Measurements from ENCODE around the gene TNS1.

Gene TNS1

DNA sequence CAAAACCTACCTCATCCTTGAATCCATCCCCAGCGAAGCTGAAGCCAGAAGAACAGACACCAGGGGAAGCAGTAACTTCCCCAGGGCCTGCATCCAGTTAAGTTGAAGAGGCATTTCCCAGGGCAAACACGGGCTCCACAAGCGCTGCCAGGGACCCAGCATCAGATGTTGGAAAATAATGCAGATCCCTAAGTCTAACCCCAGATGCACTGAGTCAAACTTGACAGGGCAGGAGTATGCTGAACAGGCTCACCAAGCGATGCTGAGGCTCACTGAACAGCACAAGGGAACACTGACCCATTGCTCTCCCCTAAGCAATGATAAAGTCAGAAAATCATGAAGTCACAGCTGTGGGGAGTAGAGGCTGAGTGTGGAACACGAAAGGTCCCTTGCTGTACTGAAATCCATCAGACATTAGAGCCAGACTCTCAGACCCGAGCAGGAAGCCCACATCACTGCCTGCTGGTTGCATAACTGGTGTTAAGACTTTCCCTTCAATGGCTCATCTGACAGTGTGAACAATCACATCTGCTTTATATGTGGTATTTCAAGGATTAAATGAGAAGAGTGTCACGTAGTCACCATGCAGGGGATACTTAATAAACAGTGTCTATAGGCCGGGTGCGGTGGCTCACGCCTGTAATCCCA, 36.2 kb downstream of the TNS1 start:
- H3K27ac Mint-ChIP-seq, result no peak overlapping the region
- H3K9me3 Mint-ChIP-seq, result no peaks in the 10 kb centered on the region
- no peaks in the 10 kb centered on the region for H3K4me1 Mint-ChIP-seq (ENCODE audit: low read depth)
- H3K27me3 Mint-ChIP-seq (ENCODE audit: low read depth), result peaks cover 10% of the 10 kb centered on the region
- H3K4me3 Mint-ChIP-seq, result no peak overlapping the region
- no peaks in the 10 kb centered on the region for H3K36me3 Mint-ChIP-seq (ENCODE audit: low read depth)
- DNase-seq (ENCODE audit: low spot score), result no peak

DNA sequence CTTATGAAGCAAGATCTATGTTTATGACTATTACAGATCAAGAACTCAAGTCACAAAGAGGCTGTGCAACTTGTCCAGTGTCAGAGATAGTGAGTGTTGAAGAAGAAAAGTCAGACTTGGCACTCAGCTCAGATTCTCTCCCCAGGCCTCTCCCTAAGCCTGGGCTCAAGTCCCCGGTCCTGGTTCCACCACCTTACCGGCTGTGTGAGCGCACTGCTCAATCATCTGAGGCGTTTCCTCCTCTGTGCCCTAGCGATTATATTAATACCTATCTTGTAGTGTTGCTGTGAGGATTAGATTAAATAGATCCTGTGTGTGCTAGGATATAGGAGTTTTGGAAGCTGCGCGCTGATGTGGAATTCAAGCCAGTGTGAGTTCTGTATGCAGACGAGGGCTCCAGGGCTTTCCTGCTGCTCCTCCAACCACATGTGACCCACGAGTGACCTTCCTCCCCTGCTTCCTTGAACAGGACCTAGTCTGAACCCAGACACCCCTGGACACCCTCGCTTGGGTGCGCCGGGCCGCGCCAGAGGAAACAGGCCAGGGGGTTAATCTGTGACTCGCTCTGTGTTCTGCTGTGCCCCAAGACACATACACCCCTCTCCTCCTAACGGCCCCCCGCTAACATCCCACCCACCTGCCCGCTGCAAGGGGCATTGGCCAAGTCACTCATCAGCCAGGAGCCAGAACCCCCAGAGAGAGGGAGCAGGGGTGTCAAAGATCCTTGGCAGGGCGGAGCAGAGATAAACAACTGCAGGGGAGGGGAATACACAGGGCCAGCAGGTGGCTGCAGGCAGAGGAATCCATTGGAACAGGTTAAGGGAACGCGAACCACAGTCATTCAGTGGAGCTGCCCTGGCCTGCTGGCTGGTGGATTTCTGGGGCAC, 38.3 kb downstream of the TNS1 start:
- Mint-ChIP-seq H3K4me1 (ENCODE audit: low read depth) (no peaks in the 10 kb centered on the region), H3K36me3 (ENCODE audit: low read depth) (no peaks in the 10 kb centered on the region), H3K27ac (no peak overlapping the region), H3K9me3 (no peaks in the 10 kb centered on the region), H3K27me3 (ENCODE audit: low read depth) (peaks cover 5% of the 10 kb centered on the region), H3K4me3 (no peak overlapping the region)
- DNase-seq (ENCODE audit: low spot score), result no peak

- no peak overlapping the region for H3K27ac Mint-ChIP-seq
- H3K9me3 Mint-ChIP-seq, result no peaks in the 10 kb centered on the region
- H3K27me3 Mint-ChIP-seq (ENCODE audit: low read depth), result no peaks in the 10 kb centered on the region
- H3K4me1 Mint-ChIP-seq (ENCODE audit: low read depth), result no peaks in the 10 kb centered on the region
- no peak for DNase-seq (ENCODE audit: low spot score)
- no peaks in the 10 kb centered on the region for H3K36me3 Mint-ChIP-seq (ENCODE audit: low read depth)
- no peak overlapping the region for H3K4me3 Mint-ChIP-seq
Observed at GRCh38 chr2:217960351-217960750, 42.4 kb downstream of the TNS1 start.

GRCh38 chr2:217959723-217960122, 43.1 kb downstream of the TNS1 start:
- DNase-seq (ENCODE audit: low spot score), result no peak
- H3K27ac Mint-ChIP-seq, result no peak overlapping the region
- no peaks in the 10 kb centered on the region for H3K27me3 Mint-ChIP-seq (ENCODE audit: low read depth)
- no peaks in the 10 kb centered on the region for H3K4me1 Mint-ChIP-seq (ENCODE audit: low read depth)
- H3K9me3 Mint-ChIP-seq, result no peaks in the 10 kb centered on the region
- no peak overlapping the region for H3K4me3 Mint-ChIP-seq
- no peaks in the 10 kb centered on the region for H3K36me3 Mint-ChIP-seq (ENCODE audit: low read depth)

DNA sequence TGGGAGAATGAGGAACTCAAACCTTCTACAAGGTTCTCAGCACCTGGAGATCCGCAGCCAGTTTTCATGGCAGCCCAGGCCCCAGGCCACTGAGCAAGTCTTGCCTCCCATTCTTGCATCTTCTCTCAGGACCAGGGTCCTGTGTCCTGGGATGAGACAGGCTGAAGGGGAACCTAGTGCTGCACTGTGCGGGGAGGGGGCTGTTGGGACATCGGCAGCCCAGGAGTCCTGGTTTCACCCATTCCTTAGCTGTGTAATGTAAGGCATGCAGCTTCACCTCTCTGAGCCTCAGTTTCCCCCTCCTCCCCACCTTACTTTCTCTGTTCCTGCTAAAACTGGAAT, 43.9 kb downstream of the TNS1 start:
- no peak overlapping the region for H3K27ac Mint-ChIP-seq
- no peaks in the 10 kb centered on the region for H3K4me1 Mint-ChIP-seq (ENCODE audit: low read depth)
- no peak overlapping the region for H3K4me3 Mint-ChIP-seq
- no peaks in the 10 kb centered on the region for H3K27me3 Mint-ChIP-seq (ENCODE audit: low read depth)
- no peaks in the 10 kb centered on the region for H3K9me3 Mint-ChIP-seq
- H3K36me3 Mint-ChIP-seq (ENCODE audit: low read depth), result no peaks in the 10 kb centered on the region
- no peak for DNase-seq (ENCODE audit: low spot score)

GRCh38 chr2:217958206-217958883, 44.5 kb downstream of the TNS1 start:
- Mint-ChIP-seq H3K27ac (no peak overlapping the region), H3K4me1 (ENCODE audit: low read depth) (no peaks in the 10 kb centered on the region), H3K36me3 (ENCODE audit: low read depth) (no peaks in the 10 kb centered on the region), H3K9me3 (no peaks in the 10 kb centered on the region), H3K27me3 (ENCODE audit: low read depth) (no peaks in the 10 kb centered on the region), H3K4me3 (no peak overlapping the region)
- no peak for DNase-seq (ENCODE audit: low spot score)

DNA sequence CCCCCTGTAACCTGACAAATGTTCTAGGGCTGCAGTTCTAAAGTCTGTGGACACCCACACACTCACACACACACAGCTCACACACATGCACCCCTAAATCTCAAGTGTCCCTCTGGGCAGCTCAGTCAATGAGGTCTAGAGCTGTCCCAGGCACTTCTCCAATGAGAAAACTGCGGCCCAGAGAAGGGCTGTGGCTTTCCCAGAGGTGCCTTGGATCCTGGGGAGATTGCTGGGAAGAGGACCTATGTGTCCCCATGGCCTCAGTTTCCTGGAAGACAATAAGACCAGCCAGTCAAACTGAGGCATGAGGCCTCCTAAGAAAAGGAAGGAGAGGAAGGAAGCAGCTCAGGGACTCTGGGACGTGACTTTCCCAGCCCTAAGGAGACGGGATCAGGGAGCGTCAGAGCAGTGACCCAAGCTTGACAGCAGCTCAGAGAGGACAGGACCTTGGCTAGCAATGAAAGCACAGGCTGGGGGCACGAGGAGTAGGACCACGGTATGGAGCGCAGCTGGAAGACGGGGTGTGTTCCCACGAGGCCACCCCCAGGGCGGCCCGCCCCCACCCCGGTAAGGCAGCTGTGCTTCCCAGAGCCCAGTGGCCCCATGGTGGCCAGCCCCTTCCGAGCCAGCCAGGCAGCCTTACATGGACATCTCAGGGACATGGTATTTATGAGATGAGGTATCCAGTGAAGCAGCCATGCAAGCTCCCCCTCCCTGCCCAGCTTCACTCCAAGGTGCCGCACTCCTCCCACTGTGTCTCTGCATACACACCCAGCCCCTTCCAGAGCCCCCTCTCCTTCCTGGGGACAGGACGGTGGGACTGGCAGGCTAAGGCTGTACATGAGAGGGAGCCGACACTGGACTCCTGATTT, 46.0 kb downstream of the TNS1 start:
- Mint-ChIP-seq H3K9me3 (no peaks in the 10 kb centered on the region), H3K36me3 (ENCODE audit: low read depth) (no peaks in the 10 kb centered on the region), H3K4me1 (ENCODE audit: low read depth) (no peaks in the 10 kb centered on the region), H3K27ac (no peak overlapping the region), H3K4me3 (no peak overlapping the region), H3K27me3 (ENCODE audit: low read depth) (peaks cover under 1% of the 10 kb centered on the region)
- DNase-seq (ENCODE audit: low spot score), result no peak

GRCh38 chr2:217955881-217956493, 46.8 kb downstream of the TNS1 start:
- peaks cover 3% of the 10 kb centered on the region for H3K27me3 Mint-ChIP-seq (ENCODE audit: low read depth)
- no peaks in the 10 kb centered on the region for H3K36me3 Mint-ChIP-seq (ENCODE audit: low read depth)
- no peak overlapping the region for H3K27ac Mint-ChIP-seq
- DNase-seq (ENCODE audit: low spot score), result no peak
- no peaks in the 10 kb centered on the region for H3K4me1 Mint-ChIP-seq (ENCODE audit: low read depth)
- no peak overlapping the region for H3K4me3 Mint-ChIP-seq
- no peaks in the 10 kb centered on the region for H3K9me3 Mint-ChIP-seq

DNA sequence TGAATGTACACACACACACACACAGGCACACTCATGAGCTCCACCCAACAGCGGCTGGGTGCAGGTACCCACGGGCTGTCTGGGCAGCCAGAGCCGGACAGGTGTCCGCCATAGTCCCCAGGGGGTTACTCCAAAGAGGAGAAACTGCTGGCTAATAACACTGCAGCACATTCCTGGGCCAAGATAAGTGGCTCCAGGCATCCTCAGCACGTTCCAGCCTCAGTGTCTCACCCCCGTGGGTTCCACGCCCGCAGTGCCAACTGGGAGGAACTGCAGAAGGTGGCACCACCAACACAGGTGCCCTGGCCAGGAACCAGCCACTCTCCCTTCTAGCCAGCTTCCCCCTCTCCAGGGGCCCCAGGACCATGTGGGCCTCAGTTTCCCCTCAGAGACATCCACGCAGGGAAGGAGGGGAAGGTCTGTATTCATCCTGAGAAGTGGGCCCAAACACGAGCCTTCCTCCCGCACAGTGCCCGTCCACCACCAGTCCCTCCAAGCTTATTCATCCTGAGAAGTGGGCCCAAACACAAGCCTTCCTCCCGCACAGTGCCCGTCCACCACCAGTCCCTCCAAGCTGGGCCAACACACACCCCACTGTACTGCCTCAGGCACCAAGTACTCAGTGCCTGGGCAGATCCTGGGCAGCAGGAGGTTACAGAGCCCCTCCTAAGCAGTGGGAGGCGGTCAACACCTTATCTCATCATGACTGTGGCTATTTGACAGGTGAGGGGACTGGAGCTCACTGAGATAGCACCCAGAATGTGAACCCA, 47.6 kb downstream of the TNS1 start:
- DNase-seq (ENCODE audit: low spot score), result no peak
- H3K27me3 Mint-ChIP-seq (ENCODE audit: low read depth), result peaks cover 3% of the 10 kb centered on the region
- no peaks in the 10 kb centered on the region for H3K9me3 Mint-ChIP-seq
- no peaks in the 10 kb centered on the region for H3K4me1 Mint-ChIP-seq (ENCODE audit: low read depth)
- no peak overlapping the region for H3K4me3 Mint-ChIP-seq
- H3K27ac Mint-ChIP-seq, result no peak overlapping the region
- no peaks in the 10 kb centered on the region for H3K36me3 Mint-ChIP-seq (ENCODE audit: low read depth)

GRCh38 chr2:217954469-217954868, 48.3 kb downstream of the TNS1 start:
- H3K27ac Mint-ChIP-seq, result no peak overlapping the region
- H3K36me3 Mint-ChIP-seq (ENCODE audit: low read depth), result no peaks in the 10 kb centered on the region
- H3K9me3 Mint-ChIP-seq, result no peaks in the 10 kb centered on the region
- peaks cover 3% of the 10 kb centered on the region for H3K27me3 Mint-ChIP-seq (ENCODE audit: low read depth)
- H3K4me3 Mint-ChIP-seq, result no peak overlapping the region
- no peaks in the 10 kb centered on the region for H3K4me1 Mint-ChIP-seq (ENCODE audit: low read depth)
- no peak for DNase-seq (ENCODE audit: low spot score)

- Mint-ChIP-seq H3K36me3 (ENCODE audit: low read depth) (no peaks in the 10 kb centered on the region), H3K27me3 (ENCODE audit: low read depth) (peaks cover 3% of the 10 kb centered on the region), H3K27ac (no peak overlapping the region), H3K9me3 (no peaks in the 10 kb centered on the region), H3K4me1 (ENCODE audit: low read depth) (no peaks in the 10 kb centered on the region), H3K4me3 (no peak overlapping the region)
- no peak for DNase-seq (ENCODE audit: low spot score)
Observed at GRCh38 chr2:217954051-217954450, 48.7 kb downstream of the TNS1 start.

- Mint-ChIP-seq H3K36me3 (ENCODE audit: low read depth) (no peaks in the 10 kb centered on the region), H3K4me1 (ENCODE audit: low read depth) (no peaks in the 10 kb centered on the region), H3K9me3 (no peaks in the 10 kb centered on the region), H3K27me3 (ENCODE audit: low read depth) (peaks cover 3% of the 10 kb centered on the region), H3K27ac (no peak overlapping the region), H3K4me3 (no peak overlapping the region)
- no peak for DNase-seq (ENCODE audit: low spot score)
Observed at GRCh38 chr2:217953531-217953932, 49.3 kb downstream of the TNS1 start.

DNA sequence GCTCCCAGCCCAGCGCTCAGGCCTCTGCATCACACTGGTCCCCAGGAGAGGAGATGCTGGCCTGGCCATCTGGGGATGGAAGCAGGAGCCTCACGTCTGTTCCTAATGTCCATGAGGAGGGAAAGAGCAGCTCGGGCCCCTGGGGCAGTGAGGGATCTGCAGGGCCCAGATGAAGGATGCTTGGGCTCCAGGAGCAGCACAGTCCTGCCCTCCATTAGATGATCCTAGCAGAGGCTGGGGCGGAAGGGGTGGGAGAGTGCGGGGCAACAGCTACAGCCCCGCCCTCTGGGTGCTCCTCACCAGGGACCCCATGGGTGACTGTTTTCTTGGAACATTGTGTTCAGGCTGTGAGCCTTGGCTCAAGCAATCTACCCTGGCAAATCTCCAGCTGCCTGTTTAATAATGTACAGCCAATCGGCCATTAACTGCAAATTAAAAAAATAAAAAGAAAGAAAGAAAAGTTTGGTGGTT, 49.7 kb downstream of the TNS1 start:
- H3K9me3 Mint-ChIP-seq, result no peaks in the 10 kb centered on the region
- no peak for DNase-seq (ENCODE audit: low spot score)
- H3K36me3 Mint-ChIP-seq (ENCODE audit: low read depth), result no peaks in the 10 kb centered on the region
- H3K27me3 Mint-ChIP-seq (ENCODE audit: low read depth), result peaks cover 3% of the 10 kb centered on the region
- H3K27ac Mint-ChIP-seq, result no peak overlapping the region
- no peaks in the 10 kb centered on the region for H3K4me1 Mint-ChIP-seq (ENCODE audit: low read depth)
- no peak overlapping the region for H3K4me3 Mint-ChIP-seq
